A673 (cell line): ENCODE data around the gene IER5. TPM values are rescaled to one million over a fixed set of nuclear protein-coding genes. Genes with fewer than 3 reads are reported as not detected.

ENCODE experiments used
- BruUV-seq: library from RNA; stranded (reverse); fragments of 400-500 nt; replicated peaks from 2 replicates; lab custom pipeline; 2021; lab: Mats Ljungman, UMichigan
- CTCF ChIA-PET: fragments of 300-600 bp; sonication (Branson Sonifier 250); formaldehyde crosslinking; loops from one replicate; lab custom pipeline; 2022; ENCODE audit warnings: antibody characterized with exemption; lab: Charles Lee
- POLR2A ChIA-PET: fragments of 300-600 bp; sonication (Branson Sonifier 250); formaldehyde crosslinking; loops from one replicate; lab custom pipeline; 2022; ENCODE audit warnings: antibody characterized with exemption; ENCODE audit not compliant: low non-redundant PET; lab: Charles Lee
- DNase-seq: peaks from one replicate; pipeline ENCODE4 v3.0.0-alpha.2; 2015; ENCODE audit warnings: low spot score
- H3K27ac ChIP-seq: fragments of 200-600 bp; sonication (generic); 2 replicates; pipeline ENCODE4 v1.5.1; 2016; ENCODE audit warnings: mixed run types, low read depth, mild to moderate bottlenecking, mixed read lengths, antibody characterized with exemption, low read length; ENCODE audit not compliant: poor library complexity, severe bottlenecking
- H3K27me3 ChIP-seq: fragments of 200-600 bp; sonication (generic); replicated peaks from 2 replicates; pipeline ENCODE4 v1.6.1; 2017; ENCODE audit warnings: mixed run types, low read depth, mild to moderate bottlenecking, mixed read lengths, antibody characterized with exemption, low read length; ENCODE audit not compliant: insufficient read depth, poor library complexity
- H3K36me3 ChIP-seq: fragments of 200-600 bp; sonication (generic); 2 replicates; pipeline ENCODE4 v1.6.1; 2016; ENCODE audit warnings: mixed run types, mild to moderate bottlenecking, mixed read lengths, antibody characterized with exemption, low read length; ENCODE audit not compliant: insufficient read depth, poor library complexity, severe bottlenecking
- H3K4me1 ChIP-seq: fragments of 200-600 bp; sonication (generic); 2 replicates; pipeline ENCODE4 v1.6.1; 2017; ENCODE audit warnings: mixed run types, mild to moderate bottlenecking, mixed read lengths, antibody characterized with exemption, low read length; ENCODE audit not compliant: insufficient read depth, poor library complexity, severe bottlenecking
- H3K4me3 ChIP-seq: fragments of 200-600 bp; sonication (generic); 2 replicates; pipeline ENCODE4 v1.5.1; 2016; ENCODE audit warnings: low read depth, mixed run types, mild to moderate bottlenecking, mixed read lengths, low read length; ENCODE audit not compliant: poor library complexity, severe bottlenecking
- H3K9me3 ChIP-seq: fragments of 200-600 bp; sonication (generic); 2 replicates; pipeline ENCODE4 v1.6.1; 2016; ENCODE audit warnings: mixed run types, low read depth, mild to moderate bottlenecking, mixed read lengths, antibody characterized with exemption, low read length; ENCODE audit not compliant: poor library complexity, severe bottlenecking
- CTCF ChIP-seq: fragments of 300-800, 200-600 bp; sonication (generic); conservative IDR thresholded peaks from 2 replicates; pipeline ENCODE4 v1.5.1; 2017; ENCODE audit warnings: low read depth, mild to moderate bottlenecking, antibody characterized with exemption, low read length, moderate library complexity, mixed read lengths
- EZH2 ChIP-seq: fragments of 200-600 bp; sonication (generic); IDR thresholded peaks from 2 replicates; pipeline ENCODE4 v1.6.1; 2017; ENCODE audit warnings: borderline replicate concordance, low read depth, mild to moderate bottlenecking, mixed read lengths, antibody characterized with exemption, low read length; ENCODE audit not compliant: poor library complexity, severe bottlenecking
- intact Hi-C: fragments of 100-400 bp; cut with micrococcal nuclease; formaldehyde crosslinking; loops from one replicate; pipeline ENCODE4 v1.10.0; 2022; ENCODE audit not compliant: unreplicated experiment
- total RNA-seq: library from RNA; stranded (reverse); gene quantifications from 2 replicates; pipeline ENCODE4 v1.2.3, GENCODE V29; 2021

IER5 gene
- total RNA-seq, 1 experiment from 2014 or later: 28.2 TPM

GRCh38 chr1:181121498-181121897, 33.0 kb downstream of the IER5 start:
- TF ChIP-seq CTCF (no peak), EZH2 (no peak)
- no peaks in the 10 kb centered on the region for H3K9me3 ChIP-seq
- no peaks in the 10 kb centered on the region for H3K27me3 ChIP-seq
- no peak overlapping the region for H3K27ac ChIP-seq
- H3K4me1 ChIP-seq: no peaks in the 10 kb centered on the region
- intact Hi-C loops: no loop called here
- no peak for DNase-seq
- CTCF ChIA-PET: no interaction called here
- H3K4me3 ChIP-seq: no peak overlapping the region
- no peaks in the 10 kb centered on the region for H3K36me3 ChIP-seq
- POLR2A ChIA-PET: no interaction called here
- no TSS peak for BruUV-seq

GRCh38 chr1:181122222-181122621, 33.7 kb downstream of the IER5 start:
- TF ChIP-seq EZH2 (no peak), CTCF (no peak)
- BruUV-seq: no TSS peak
- no peak overlapping the region for H3K4me3 ChIP-seq
- ChIA-PET POLR2A (interaction anchor here (0.5 kb wide), 1 partner anchor 123 kb away, joined by 5 read pairs; no protein-coding TSS in a partner anchor), CTCF (interaction anchor here (0.6 kb wide), 1 partner anchor 74 kb away, joined by 3 read pairs; no protein-coding TSS in a partner anchor)
- no peaks in the 10 kb centered on the region for H3K9me3 ChIP-seq
- no peaks in the 10 kb centered on the region for H3K27me3 ChIP-seq
- H3K36me3 ChIP-seq: no peaks in the 10 kb centered on the region
- no peaks in the 10 kb centered on the region for H3K4me1 ChIP-seq
- intact Hi-C loops: no loop called here
- DNase-seq: no peak
- no peak overlapping the region for H3K27ac ChIP-seq

GRCh38 chr1:181123173-181123572, 34.7 kb downstream of the IER5 start:
- Histone ChIP-seq H3K9me3 (no peaks in the 10 kb centered on the region), H3K36me3 (no peaks in the 10 kb centered on the region), H3K4me1 (peaks cover 5% of the 10 kb centered on the region), H3K27me3 (no peaks in the 10 kb centered on the region), H3K27ac (no peak overlapping the region), H3K4me3 (no peak overlapping the region)
- CTCF ChIA-PET: no interaction called here
- intact Hi-C loops: no loop called here
- no peak for DNase-seq
- POLR2A ChIA-PET: no interaction called here
- no peak for TF ChIP-seq CTCF
- no peak for TF ChIP-seq EZH2
- no TSS peak for BruUV-seq
